ENCODE results near the gene SREBF2.
"Not testable (repeated sequence)": the region's sequence is repeated elsewhere in the genome, so short reads cannot be mapped to it uniquely, and the experiment has no call there.

Gene SREBF2

DNA sequence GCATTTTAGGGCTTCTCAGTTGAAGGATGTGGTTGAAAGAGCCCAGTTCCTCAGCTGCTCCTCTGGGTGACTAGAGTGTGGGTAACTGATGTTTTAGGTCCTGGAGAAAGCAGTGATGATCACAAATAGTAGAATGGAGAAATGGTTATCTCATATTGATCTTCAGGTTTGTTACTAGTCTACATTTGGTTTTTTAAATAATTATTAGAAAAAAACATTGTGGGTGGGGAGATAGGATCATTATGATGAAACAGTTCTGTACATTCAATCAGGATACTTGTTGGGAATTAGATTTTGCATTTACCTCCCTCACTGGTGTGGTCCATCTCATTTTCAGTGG is 24.9 kb downstream of the SREBF2 start:
- H3K4me3 Mint-ChIP-seq: no peak overlapping the region
- H3K27me3 Mint-ChIP-seq (ENCODE audit: low read depth): no peaks in the 10 kb centered on the region
- peak overlapping the region; percentile 25 to 74 (median 73) for H3K27ac Mint-ChIP-seq
- no peaks in the 10 kb centered on the region for H3K9me3 Mint-ChIP-seq
- H3K4me1 Mint-ChIP-seq: peaks cover 42% of the 10 kb centered on the region
- peaks cover 10% of the 10 kb centered on the region for H3K36me3 Mint-ChIP-seq (ENCODE audit: low read depth)
- no peak for TF ChIP-seq CTCF (IDR thresholded peaks at IDR 0.05; ENCODE audit: unreplicated experiment in 3 of 3)

GRCh38 chr22:41862160-41862529 is 29.2 kb downstream of the SREBF2 start:
- no peaks in the 10 kb centered on the region for H3K9me3 Mint-ChIP-seq
- H3K36me3 Mint-ChIP-seq (ENCODE audit: low read depth): peaks cover 17% of the 10 kb centered on the region
- no peaks in the 10 kb centered on the region for H3K27me3 Mint-ChIP-seq (ENCODE audit: low read depth)
- TF ChIP-seq CTCF (IDR thresholded peaks at IDR 0.05; ENCODE audit: unreplicated experiment in 3 of 3): no peak
- peaks cover 39% of the 10 kb centered on the region for H3K4me1 Mint-ChIP-seq
- no peak overlapping the region for H3K4me3 Mint-ChIP-seq
- peak overlapping the region; percentile 50 to 91 (median 80) for H3K27ac Mint-ChIP-seq

- Mint-ChIP-seq H3K36me3 (ENCODE audit: low read depth) (peaks cover 21% of the 10 kb centered on the region), H3K27ac (peak overlapping the region; percentile 50 to 91 (median 80)), H3K4me3 (no peak overlapping the region), H3K9me3 (no peaks in the 10 kb centered on the region), H3K27me3 (ENCODE audit: low read depth) (no peaks in the 10 kb centered on the region), H3K4me1 (peaks cover 34% of the 10 kb centered on the region)
- no peak for TF ChIP-seq CTCF (IDR thresholded peaks at IDR 0.05; ENCODE audit: unreplicated experiment in 3 of 3)
These were observed 29.8 kb downstream of the SREBF2 start for GRCh38 chr22:41862530-41863266.

- H3K27ac Mint-ChIP-seq: peak overlapping the region; percentile 50 to 91 (median 80)
- H3K9me3 Mint-ChIP-seq: no peaks in the 10 kb centered on the region
- H3K27me3 Mint-ChIP-seq (ENCODE audit: low read depth): no peaks in the 10 kb centered on the region
- H3K4me3 Mint-ChIP-seq: no peak overlapping the region
- peaks cover 27% of the 10 kb centered on the region for H3K4me1 Mint-ChIP-seq
- TF ChIP-seq CTCF (IDR thresholded peaks at IDR 0.05; ENCODE audit: unreplicated experiment in 3 of 3): no peak
- peaks cover 24% of the 10 kb centered on the region for H3K36me3 Mint-ChIP-seq (ENCODE audit: low read depth)
These were observed 30.6 kb downstream of the SREBF2 start for GRCh38 chr22:41863472-41863871.

DNA sequence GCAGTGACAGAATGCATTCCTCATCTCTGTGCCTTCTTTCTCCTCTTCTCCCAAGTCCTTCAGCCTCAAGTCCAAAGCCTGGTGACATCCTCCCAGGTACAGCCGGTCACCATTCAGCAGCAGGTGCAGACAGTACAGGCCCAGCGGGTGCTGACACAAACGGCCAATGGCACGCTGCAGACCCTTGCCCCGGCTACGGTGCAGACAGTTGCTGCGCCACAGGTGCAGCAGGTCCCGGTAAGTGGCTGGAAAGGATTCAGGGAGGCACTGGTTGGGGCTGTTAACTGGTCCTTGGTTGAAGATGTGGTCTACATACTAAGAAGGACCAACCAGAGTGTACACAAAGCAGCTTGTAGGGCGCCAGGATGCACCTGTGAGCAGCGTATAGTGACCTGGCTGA is 35.7 kb downstream of the SREBF2 start:
- H3K27ac Mint-ChIP-seq: no peak overlapping the region
- TF ChIP-seq CTCF (IDR thresholded peaks at IDR 0.05; ENCODE audit: unreplicated experiment in 3 of 3): no peak
- H3K27me3 Mint-ChIP-seq (ENCODE audit: low read depth): no peaks in the 10 kb centered on the region
- H3K9me3 Mint-ChIP-seq: no peaks in the 10 kb centered on the region
- H3K4me3 Mint-ChIP-seq: no peak overlapping the region
- peaks cover 53% of the 10 kb centered on the region for H3K36me3 Mint-ChIP-seq (ENCODE audit: low read depth)
- H3K4me1 Mint-ChIP-seq: peaks cover under 1% of the 10 kb centered on the region

DNA sequence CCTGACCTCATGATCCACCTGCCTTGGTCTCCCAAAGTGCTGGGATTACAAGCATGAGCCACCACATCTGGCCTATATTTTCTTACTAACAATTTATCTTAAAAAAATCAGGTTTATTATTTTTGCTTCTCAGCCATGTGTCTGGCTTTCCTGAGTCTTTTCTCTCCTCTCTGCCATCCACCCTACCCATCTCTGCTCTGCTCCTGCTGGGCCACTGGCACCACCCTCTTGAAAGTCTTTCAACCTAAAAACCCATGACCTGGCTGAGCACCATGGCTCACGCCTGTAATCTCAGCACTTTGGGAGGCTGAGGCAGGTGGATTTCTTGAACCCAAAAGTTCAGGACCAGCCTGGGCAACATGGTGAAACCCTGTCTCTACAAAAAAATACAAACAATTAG is 37.2 kb downstream of the SREBF2 start:
- not testable (repeated sequence) for H3K27me3 Mint-ChIP-seq (ENCODE audit: low read depth); H3K27ac Mint-ChIP-seq; H3K4me3 Mint-ChIP-seq; H3K4me1 Mint-ChIP-seq; H3K9me3 Mint-ChIP-seq
- H3K36me3 Mint-ChIP-seq (ENCODE audit: low read depth): peaks cover 61% of the 10 kb centered on the region

Measured in nephron (organoid).